Vagina (tissue), 2 donors: ENCODE results near the gene DOCK1.
A peak's percentile ranks its signal among the peaks of the same experiment; 100 is the strongest.

ENCODE experiments used
- CTCF ChIP-seq, 3 experiments: fragments of 450-650 bp in 2 of 3; fragments of 200-600 bp in 1 of 3; sonication (generic) in 1 of 3; IDR thresholded peaks; one replicate each; pipeline ENCODE4 v1.5.1; 2017 to 2019; ENCODE audit warnings: antibody characterized with exemption in 3 of 3, mild to moderate bottlenecking in 2 of 3, moderate library complexity in 2 of 3
- POLR2AphosphoS5 ChIP-seq, 2 donors: sonication (generic); formaldehyde crosslinking; IDR thresholded peaks; one replicate each; pipeline ENCODE4 v1.9.0; 2017; ENCODE audit warnings: antibody characterized with exemption in 2 of 2, mild to moderate bottlenecking in 2 of 2, low read depth in 1 of 2; ENCODE audit not compliant: insufficient read depth in 1 of 2

GRCh38 chr10:127338399-127339110, 433.3 kb downstream of the DOCK1 start:
- TF ChIP-seq CTCF (IDR thresholded peaks at IDR 0.05) (no peak), POLR2AphosphoS5 (IDR thresholded peaks at IDR 0.05; ENCODE audit: insufficient read depth in 1 of 2, low read depth in 1 of 2) (peak in 1 of 2 donors; percentile 13)
